ENCODE results near the gene VRK1. TPM values are rescaled to one million over a fixed set of nuclear protein-coding genes. Genes with fewer than 3 reads are reported as not detected.

Gene VRK1
- total RNA-seq, 4 donors from 2014 or later, result 11.3 to 18.2 (median 16.7) TPM

DNA sequence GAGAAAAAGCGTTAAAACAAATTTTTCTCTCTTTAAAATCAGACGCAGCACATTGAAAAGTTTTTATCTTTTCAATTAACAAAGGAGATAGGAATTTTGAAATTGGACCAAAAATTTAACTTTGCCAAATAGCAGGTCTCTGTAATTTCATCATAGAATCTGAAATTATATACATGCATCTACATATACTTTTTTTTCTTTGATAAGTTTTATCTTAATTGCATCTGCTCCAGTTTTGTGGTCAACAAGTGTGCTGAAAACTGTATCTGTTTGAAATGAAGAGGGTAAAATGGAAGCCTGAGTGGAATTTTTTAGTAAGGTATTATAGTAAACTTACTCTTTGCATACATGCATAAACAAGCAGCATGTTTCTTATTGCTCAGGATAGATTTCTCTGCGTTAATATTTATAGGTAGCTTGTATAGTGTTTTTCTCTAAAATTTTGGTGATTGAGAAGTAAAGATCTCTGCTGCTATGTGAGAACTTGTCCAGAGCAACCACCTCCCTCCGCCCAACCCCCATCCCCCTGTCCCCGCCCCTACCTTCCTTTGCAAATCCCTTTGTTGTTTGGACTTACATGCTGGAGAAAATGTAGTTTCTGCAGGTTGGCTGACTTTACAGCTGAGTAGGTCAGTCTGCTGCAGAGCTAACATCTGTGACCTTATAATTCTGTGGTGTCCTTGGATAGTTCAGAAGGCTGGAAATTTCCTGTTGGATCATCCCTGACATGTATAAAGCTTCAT is 64.6 kb downstream of the VRK1 start:
- TF ChIP-seq POLR2A (IDR thresholded peaks at IDR 0.05), result no peak
- TF ChIP-seq EP300 (IDR thresholded peaks at IDR 0.05), result no peak
- no peak for TF ChIP-seq POLR2AphosphoS5 (IDR thresholded peaks at IDR 0.05)
- no peak for TF ChIP-seq CTCF (IDR thresholded peaks at IDR 0.05)
- Histone ChIP-seq H3K4me1 (no peaks in the 10 kb centered on the region), H3K27ac (no peak overlapping the region), H3K36me3 (peaks cover 0 to 16% of the 10 kb centered on the region in 2 donors), H3K9me3 (no peaks in the 10 kb centered on the region), H3K27me3 (no peaks in the 10 kb centered on the region), H3K4me3 (no peak overlapping the region)
- ATAC-seq, result no peak
- 77 to 86% methylated on average over 5 of the region's 5 CpGs for WGBS, 2 donors (ENCODE audit: low coverage in 1 of 2)

DNA sequence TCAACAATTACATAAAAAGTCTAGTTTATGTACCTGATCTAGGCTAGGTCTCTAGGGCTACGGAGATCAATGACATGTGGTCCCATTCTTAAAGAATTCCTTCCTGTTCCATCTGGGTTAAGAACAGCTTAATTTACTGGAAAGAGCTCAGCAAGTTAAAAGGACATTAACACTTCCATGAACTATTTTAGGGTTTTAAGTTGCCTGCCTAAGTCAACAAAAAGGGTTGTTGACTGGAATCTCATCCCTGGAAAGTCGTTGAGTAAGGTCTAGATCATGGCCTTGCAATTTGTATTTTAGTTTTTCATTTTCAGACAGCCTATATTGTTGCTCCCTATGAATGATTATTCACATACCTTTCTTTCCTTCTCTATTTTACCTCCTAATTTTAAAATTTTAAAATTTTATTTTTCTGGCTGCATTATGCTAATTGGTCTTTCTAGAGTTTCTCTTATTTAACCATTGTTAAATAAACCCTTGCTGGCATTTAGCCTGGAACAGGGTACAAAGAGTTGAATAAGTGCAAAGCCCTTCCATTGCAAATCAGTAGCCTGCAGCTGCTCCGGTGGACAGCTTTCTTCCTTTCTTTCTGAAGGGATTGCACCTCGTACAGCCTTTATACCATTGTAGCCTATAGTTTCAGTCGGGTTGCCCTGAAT is 66.3 kb downstream of the VRK1 start:
- no peak overlapping the region for H3K27ac ChIP-seq
- H3K4me1 ChIP-seq, result no peaks in the 10 kb centered on the region
- WGBS, 2 donors (ENCODE audit: low coverage in 1 of 2), result 75 to 82% methylated on average over 5 of the region's 5 CpGs
- no peak overlapping the region for H3K4me3 ChIP-seq
- TF ChIP-seq POLR2AphosphoS5 (IDR thresholded peaks at IDR 0.05) (no peak), CTCF (IDR thresholded peaks at IDR 0.05) (no peak), EP300 (IDR thresholded peaks at IDR 0.05) (no peak), POLR2A (IDR thresholded peaks at IDR 0.05) (no peak)
- H3K9me3 ChIP-seq, result no peaks in the 10 kb centered on the region
- H3K27me3 ChIP-seq, result no peaks in the 10 kb centered on the region
- H3K36me3 ChIP-seq, result peaks cover 0 to 2% of the 10 kb centered on the region in 2 donors
- ATAC-seq, result no peak

DNA sequence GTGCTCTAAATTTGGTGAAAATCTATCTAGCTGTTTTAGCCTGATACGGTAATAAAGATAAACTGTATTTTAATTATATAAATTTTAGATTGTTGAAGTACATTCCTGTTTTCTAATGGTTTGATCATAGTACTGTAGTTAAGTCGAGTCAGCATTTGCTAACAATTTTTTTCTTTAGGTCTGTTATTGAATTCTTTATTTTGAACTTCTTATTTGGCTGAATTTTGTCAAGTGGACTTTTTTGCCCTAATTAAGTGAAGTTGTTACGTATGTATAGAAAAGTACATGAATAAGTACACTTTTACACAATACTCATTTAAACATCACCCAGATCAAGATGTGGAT is 66.8 kb downstream of the VRK1 start:
- no peaks in the 10 kb centered on the region for H3K36me3 ChIP-seq
- no peak for ATAC-seq
- H3K27me3 ChIP-seq, result no peaks in the 10 kb centered on the region
- no peaks in the 10 kb centered on the region for H3K9me3 ChIP-seq
- no peaks in the 10 kb centered on the region for H3K4me1 ChIP-seq
- no peak overlapping the region for H3K27ac ChIP-seq
- TF ChIP-seq POLR2A (IDR thresholded peaks at IDR 0.05), result no peak
- TF ChIP-seq POLR2AphosphoS5 (IDR thresholded peaks at IDR 0.05), result no peak
- no peak for TF ChIP-seq CTCF (IDR thresholded peaks at IDR 0.05)
- TF ChIP-seq EP300 (IDR thresholded peaks at IDR 0.05), result no peak
- WGBS, 2 donors (ENCODE audit: low coverage in 1 of 2), result 91 to 95% methylated on average over 3 of the region's 3 CpGs
- H3K4me3 ChIP-seq, result no peak overlapping the region

GRCh38 chr14:96867634-96868033 is 70.5 kb downstream of the VRK1 start:
- WGBS, 2 donors (ENCODE audit: low coverage in 1 of 2), result 78 to 88% methylated on average over 2 to 3 of the region's 3 CpGs
- Histone ChIP-seq H3K9me3 (no peaks in the 10 kb centered on the region), H3K4me3 (no peak overlapping the region), H3K4me1 (no peaks in the 10 kb centered on the region), H3K36me3 (no peaks in the 10 kb centered on the region), H3K27me3 (no peaks in the 10 kb centered on the region), H3K27ac (no peak overlapping the region)
- TF ChIP-seq POLR2AphosphoS5 (IDR thresholded peaks at IDR 0.05) (no peak), EP300 (IDR thresholded peaks at IDR 0.05) (no peak), CTCF (IDR thresholded peaks at IDR 0.05) (no peak), POLR2A (IDR thresholded peaks at IDR 0.05) (no peak)
- ATAC-seq, result no peak

DNA sequence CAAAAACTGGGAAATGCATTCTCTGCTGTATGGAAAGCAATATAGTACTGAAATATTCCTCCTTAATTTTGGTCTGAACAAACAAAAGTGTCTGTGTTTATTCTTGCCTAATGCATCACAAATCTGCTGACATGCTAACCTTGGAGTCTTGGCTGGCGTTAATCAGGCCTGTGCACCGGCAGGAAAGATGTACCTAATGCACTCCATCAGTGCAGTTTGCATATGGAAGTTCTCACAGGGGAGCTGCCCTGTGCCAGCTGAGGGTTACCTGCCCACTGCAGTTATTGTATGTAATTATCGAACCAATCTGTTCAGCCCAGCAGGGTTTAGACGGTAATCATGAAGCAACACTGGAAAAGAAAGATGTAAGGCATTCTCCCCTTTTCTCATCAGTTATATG is 76.9 kb downstream of the VRK1 start:
- peaks cover 0 to 16% of the 10 kb centered on the region in 2 donors for H3K36me3 ChIP-seq
- H3K9me3 ChIP-seq, result no peaks in the 10 kb centered on the region
- no peaks in the 10 kb centered on the region for H3K27me3 ChIP-seq
- H3K4me1 ChIP-seq, result no peaks in the 10 kb centered on the region
- no peak overlapping the region for H3K4me3 ChIP-seq
- no peak for TF ChIP-seq CTCF (IDR thresholded peaks at IDR 0.05)
- 74 to 83% methylated on average over 3 to 4 of the region's 4 CpGs for WGBS, 2 donors (ENCODE audit: low coverage in 1 of 2)
- ATAC-seq, result no peak
- no peak overlapping the region for H3K27ac ChIP-seq
